Measurements from ENCODE around the gene SLC35C1.

Gene SLC35C1

DNA sequence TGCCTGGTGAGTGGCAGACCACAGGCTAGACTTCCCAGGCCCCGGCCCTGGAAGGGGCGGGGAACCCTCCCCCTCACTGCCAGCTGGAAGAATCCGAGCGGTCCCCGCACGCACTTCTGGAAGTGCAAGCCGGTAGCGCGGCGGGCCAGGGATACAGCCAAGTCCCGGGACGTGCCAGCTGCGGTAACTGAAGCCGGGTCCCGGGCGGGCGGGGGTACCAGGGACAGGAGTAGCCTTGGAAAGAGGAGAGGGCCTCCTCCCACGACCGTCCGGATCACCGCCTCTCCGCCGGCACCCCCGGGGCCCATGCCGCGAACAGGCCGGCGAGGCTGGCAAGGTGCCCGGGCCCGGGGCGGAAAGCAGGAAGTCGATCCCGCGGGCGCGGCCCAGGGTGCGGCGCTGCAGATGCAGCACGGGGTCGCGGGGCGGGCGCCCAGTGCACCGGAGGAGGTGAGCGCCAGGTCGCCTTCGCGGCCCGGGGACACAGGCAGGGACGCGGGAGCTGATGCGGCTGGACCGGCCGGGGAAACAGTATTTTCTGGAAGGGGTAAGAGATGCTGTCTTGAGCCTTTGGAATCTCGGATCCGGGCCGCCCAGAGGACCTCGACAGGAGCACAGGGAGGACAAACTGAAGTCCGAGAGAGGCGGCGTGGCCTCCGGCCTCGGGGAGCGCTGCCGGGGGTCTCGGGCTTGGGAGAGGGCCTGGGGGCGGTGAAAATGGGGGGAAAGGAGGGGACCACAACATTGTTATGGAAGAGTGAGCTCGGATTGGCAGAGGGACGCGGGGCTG lies 783 bp upstream of the SLC35C1 start:
- peaks cover 34% of the 10 kb centered on the region for H3K4me1 ChIP-seq (ENCODE audit: insufficient read depth, low read length, poor library complexity, severe bottlenecking)
- TF ChIP-seq CTCF (conservative IDR thresholded peaks at IDR 0.05; ENCODE audit: low read length) (no peak), EZH2phosphoT487 (IDR thresholded peaks at IDR 0.05; ENCODE audit: borderline replicate concordance) (no peak)

GRCh38 chr11:45805305-45806071 lies 539 bp downstream of the SLC35C1 start:
- Histone ChIP-seq H3K36me3 (ENCODE audit: insufficient read depth, low read length) (peaks cover under 1% of the 10 kb centered on the region; the same call in 1 of the 2 replicates), H2AFZ (ENCODE audit: low read length) (peak overlapping the region; percentile 77), H3K4me3 (ENCODE audit: low read length, poor library complexity, severe bottlenecking) (peak overlapping the region; percentile 98), H3K4me1 (ENCODE audit: insufficient read depth, low read length, poor library complexity, severe bottlenecking) (peaks cover 45% of the 10 kb centered on the region), H3K9me3 (ENCODE audit: insufficient read depth, low read depth, low read length) (no peaks in the 10 kb centered on the region), H3K9ac (ENCODE audit: low read depth, low read length, poor library complexity, severe bottlenecking) (peak overlapping the region; percentile 81), H3K27me3 (ENCODE audit: insufficient read depth, low read length, poor library complexity, severe bottlenecking) (no peaks in the 10 kb centered on the region), H3K79me2 (ENCODE audit: insufficient read depth, low read length) (peaks cover 36% of the 10 kb centered on the region; the same call in 1 of the 2 replicates), H4K20me1 (ENCODE audit: insufficient read depth, low read length, poor library complexity, severe bottlenecking) (peaks cover 8% of the 10 kb centered on the region), H3K4me2 (ENCODE audit: low read depth, low read length, poor library complexity, severe bottlenecking) (peak overlapping the region; percentile 82), H3K9me2 (replicated peaks; ENCODE audit: low read depth, low read length) (no peaks in the 10 kb centered on the region), H3F3A (ENCODE audit: low read depth) (no peaks in the 10 kb centered on the region)
- TF ChIP-seq CTCF (conservative IDR thresholded peaks at IDR 0.05; ENCODE audit: low read length) (no peak), EZH2phosphoT487 (IDR thresholded peaks at IDR 0.05; ENCODE audit: borderline replicate concordance) (no peak)

More for the DNA sequence above, 783 bp upstream of the SLC35C1 start:
- H3F3A ChIP-seq (ENCODE audit: low read depth) = no peaks in the 10 kb centered on the region
- no peaks in the 10 kb centered on the region for H3K9me3 ChIP-seq (ENCODE audit: insufficient read depth, low read depth, low read length)
- peak overlapping the region; percentile 81 for H3K9ac ChIP-seq (ENCODE audit: low read depth, low read length, poor library complexity, severe bottlenecking)
- H3K4me2 ChIP-seq (ENCODE audit: low read depth, low read length, poor library complexity, severe bottlenecking) = peak overlapping the region; percentile 95
- H3K9me2 ChIP-seq (replicated peaks; ENCODE audit: low read depth, low read length) = no peaks in the 10 kb centered on the region
- H2AFZ ChIP-seq (ENCODE audit: low read length) = peak overlapping the region; percentile 100
- peaks cover 5% of the 10 kb centered on the region for H4K20me1 ChIP-seq (ENCODE audit: insufficient read depth, low read length, poor library complexity, severe bottlenecking)
- H3K79me2 ChIP-seq (ENCODE audit: insufficient read depth, low read length) = peaks cover 32% of the 10 kb centered on the region; the same call in 1 of the 2 replicates
- H3K27me3 ChIP-seq (ENCODE audit: insufficient read depth, low read length, poor library complexity, severe bottlenecking) = no peaks in the 10 kb centered on the region
- peak overlapping the region; percentile 98 for H3K4me3 ChIP-seq (ENCODE audit: low read length, poor library complexity, severe bottlenecking)
- no peaks in the 10 kb centered on the region for H3K36me3 ChIP-seq (ENCODE audit: insufficient read depth, low read length)

DNA sequence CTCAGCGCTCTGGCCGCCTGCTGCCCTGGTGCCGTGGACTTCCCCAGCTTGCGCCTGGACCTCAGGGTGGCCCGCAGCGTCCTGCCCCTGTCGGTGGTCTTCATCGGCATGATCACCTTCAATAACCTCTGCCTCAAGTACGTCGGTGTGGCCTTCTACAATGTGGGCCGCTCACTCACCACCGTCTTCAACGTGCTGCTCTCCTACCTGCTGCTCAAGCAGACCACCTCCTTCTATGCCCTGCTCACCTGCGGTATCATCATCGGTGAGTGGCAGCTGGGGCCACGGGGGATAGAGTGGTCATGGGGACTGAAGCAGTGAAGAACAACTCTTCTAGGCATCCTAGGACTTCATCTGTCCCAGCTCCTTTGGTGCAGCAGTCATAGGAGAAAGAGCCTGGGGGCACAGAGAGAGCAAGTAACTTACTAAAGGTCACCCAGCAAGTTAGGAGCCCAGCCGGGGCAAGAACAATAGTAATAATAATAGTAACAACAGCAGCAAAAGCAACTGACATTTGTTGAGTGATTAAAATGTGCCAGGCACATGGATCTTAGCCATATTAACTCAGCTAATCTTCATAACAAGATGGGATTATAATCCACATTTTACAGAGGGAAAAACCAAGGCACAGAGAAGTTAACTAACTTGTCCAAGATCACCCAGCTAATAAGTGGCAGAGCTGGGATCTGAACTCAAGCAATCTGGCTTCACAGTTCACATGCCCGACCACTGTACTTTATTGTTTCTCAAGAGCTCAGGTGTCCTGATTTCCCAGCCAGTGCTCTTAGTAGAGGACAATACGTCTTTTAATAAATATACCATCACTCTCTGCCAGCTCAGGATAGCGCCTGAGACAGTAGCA lies 1.4 kb downstream of the SLC35C1 start:
- H3K27me3 ChIP-seq (ENCODE audit: insufficient read depth, low read length, poor library complexity, severe bottlenecking) = no peaks in the 10 kb centered on the region
- H3K36me3 ChIP-seq (ENCODE audit: insufficient read depth, low read length) = peaks cover 6% of the 10 kb centered on the region; the same call in 1 of the 2 replicates
- H3K4me3 ChIP-seq (ENCODE audit: low read length, poor library complexity, severe bottlenecking) = peak overlapping the region; percentile 98
- peaks cover 8% of the 10 kb centered on the region for H4K20me1 ChIP-seq (ENCODE audit: insufficient read depth, low read length, poor library complexity, severe bottlenecking)
- H2AFZ ChIP-seq (ENCODE audit: low read length) = no peak overlapping the region
- peaks cover 36% of the 10 kb centered on the region; the same call in 1 of the 2 replicates for H3K79me2 ChIP-seq (ENCODE audit: insufficient read depth, low read length)
- H3K9me2 ChIP-seq (replicated peaks; ENCODE audit: low read depth, low read length) = no peaks in the 10 kb centered on the region
- TF ChIP-seq EZH2phosphoT487 (IDR thresholded peaks at IDR 0.05; ENCODE audit: borderline replicate concordance) = no peak
- TF ChIP-seq CTCF (conservative IDR thresholded peaks at IDR 0.05; ENCODE audit: low read length) = no peak
- peak overlapping the region; percentile 82 for H3K4me2 ChIP-seq (ENCODE audit: low read depth, low read length, poor library complexity, severe bottlenecking)
- no peaks in the 10 kb centered on the region for H3K9me3 ChIP-seq (ENCODE audit: insufficient read depth, low read depth, low read length)
- H3K9ac ChIP-seq (ENCODE audit: low read depth, low read length, poor library complexity, severe bottlenecking) = peak overlapping the region; percentile 81
- peaks cover 45% of the 10 kb centered on the region for H3K4me1 ChIP-seq (ENCODE audit: insufficient read depth, low read length, poor library complexity, severe bottlenecking)
- no peaks in the 10 kb centered on the region for H3F3A ChIP-seq (ENCODE audit: low read depth)

Measured in Loucy (cell line).